ENCODE results near the gene CSRP3.

The CSRP3 gene

DNA sequence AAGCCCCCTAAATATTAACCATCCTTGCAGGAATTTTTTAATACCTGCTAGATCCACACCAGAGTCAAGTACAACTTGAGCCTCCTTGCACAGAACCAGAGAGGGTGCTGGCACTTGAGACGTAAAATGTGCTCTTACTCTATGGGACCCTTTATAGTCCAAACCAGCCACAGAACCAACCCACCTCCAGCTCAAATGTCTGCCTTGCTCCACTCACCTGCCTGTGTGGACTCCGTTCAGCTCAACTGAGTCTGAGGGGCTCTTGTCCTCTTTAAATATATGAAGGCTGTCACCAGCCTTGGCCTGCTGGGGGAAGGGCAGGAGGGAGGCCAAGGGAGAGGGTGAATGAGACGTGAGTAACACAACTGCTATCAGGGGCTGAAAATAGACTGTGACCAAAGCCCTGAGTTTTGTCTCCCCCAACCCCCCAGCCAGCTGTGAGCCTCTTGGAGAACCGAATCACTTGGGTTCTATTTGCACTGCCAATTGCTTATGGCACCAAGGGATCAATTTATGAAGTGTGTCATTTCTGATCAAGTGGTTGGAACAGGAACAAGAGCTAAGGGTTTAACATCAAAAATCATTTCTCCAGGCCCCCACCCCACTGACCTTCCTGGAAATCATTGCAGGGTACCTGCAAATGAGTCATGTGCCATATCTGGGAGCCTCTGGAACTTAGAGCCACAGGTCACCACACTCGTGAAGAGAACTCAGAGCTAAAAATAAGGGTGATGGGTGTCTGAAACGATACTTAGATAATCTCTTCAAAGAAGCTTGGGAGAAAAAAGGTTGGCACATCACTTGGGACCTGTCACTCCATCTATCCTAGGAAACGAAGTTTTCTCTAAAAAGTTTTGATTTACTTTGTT lies at the start of gene CSRP3:
Gene CSRP3, minus strand, starts transcription at position 247 of the 869 bp plus-strand sequence. CDS start 9,535 bp downstream, outside the sequence.
- DNase-seq (ENCODE audit: low read depth): no peak

DNA sequence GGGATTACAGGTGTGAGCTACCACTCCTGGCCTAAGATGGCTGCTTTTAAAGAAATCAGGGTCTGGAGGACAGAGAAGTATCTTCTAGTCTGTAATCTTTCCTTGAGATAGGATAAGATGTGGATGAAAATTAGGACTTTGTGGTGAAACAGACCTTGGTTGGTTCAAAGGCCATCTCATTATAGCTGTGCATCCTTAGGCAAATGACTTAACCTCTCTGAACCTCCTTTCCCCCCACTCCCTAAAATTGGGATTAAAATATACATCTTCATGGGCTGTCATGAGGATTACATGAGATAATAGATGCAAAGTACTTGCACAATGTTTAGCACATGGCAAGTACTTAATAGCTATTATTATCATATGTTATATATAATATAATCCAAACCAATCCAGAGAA lies 49.8 kb upstream of the CSRP3 start:
- no peak for DNase-seq (ENCODE audit: low read depth)

DNA sequence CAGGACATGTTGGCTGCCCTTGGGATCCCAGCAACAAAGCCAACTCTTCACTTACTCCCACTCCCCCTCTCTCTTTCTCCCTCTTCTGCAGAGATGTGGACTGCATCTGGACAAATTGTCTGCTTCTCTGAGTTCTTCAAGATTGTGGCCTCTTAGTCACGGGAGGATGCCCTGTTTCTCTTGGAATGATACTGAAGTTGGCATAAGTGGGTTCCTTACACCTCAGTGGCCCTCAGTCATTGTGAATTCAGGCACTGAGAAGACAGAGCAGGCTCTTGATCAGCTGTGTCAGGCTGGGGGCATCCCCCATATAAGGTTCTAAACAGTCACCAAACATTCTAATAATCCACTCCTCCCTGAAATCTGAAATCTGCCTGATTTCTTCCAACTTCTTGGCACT lies 45.0 kb upstream of the CSRP3 start:
- DNase-seq (ENCODE audit: low read depth): no peak

DNA sequence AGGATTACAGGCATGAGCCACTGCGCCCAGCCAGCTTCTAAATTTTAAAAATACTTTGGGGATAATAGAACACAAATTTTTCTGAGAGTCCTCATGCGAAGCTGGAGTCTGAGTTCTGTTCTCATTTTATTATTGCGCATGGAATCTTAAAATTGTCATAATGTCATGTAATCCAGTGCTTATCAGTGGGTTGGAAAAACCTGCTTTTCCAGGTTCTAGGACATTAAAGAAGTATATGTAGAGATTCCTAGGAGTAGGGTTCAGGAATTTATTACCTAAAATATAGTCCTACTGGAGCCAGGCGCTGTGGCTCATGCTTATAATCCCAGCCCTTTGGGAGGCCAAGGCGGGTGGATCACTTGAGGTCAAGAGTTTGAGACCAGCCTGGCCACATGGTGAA lies 43.6 kb upstream of the CSRP3 start:
- DNase-seq (ENCODE audit: low read depth): no peak

DNA sequence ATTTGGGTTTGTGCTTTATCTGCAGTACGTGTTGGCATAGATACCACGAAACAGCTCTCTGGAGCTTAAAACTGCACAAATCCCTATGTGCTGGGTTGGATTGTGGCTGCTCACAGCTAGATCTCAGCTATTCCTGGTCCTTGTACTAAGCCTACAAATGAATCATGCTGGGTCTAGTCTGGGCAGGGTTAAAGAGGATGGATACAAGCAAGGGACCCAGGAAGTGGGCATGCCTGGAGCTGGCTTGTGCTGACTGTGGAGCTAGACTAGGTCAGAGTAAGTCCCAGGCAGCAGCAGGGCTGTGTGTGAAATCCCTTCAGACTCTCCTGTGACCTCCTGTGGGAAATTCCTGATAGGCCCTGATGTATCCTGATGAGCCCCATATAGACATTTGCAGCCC lies 42.8 kb upstream of the CSRP3 start:
- DNase-seq (ENCODE audit: low read depth): no peak

DNA sequence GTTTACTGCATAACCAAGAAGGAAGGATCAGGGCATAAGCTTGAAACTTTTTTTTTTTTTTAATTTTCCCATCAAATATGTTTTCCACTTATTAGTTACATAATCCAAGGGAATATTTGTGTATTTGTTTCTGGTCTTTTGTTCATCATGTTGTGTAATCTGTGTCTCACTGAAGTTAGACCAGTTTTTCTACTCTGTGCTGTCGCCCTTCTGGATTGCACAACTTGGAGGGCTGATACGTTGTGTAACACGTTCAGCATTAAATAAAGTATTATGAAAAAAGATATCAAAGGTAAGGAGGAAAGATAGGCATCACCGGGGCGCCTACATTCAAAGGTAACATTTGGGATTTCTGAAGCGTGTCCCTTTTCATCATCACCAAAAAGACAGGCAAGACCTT lies 42.3 kb upstream of the CSRP3 start:
- no peak for DNase-seq (ENCODE audit: low read depth)

DNA sequence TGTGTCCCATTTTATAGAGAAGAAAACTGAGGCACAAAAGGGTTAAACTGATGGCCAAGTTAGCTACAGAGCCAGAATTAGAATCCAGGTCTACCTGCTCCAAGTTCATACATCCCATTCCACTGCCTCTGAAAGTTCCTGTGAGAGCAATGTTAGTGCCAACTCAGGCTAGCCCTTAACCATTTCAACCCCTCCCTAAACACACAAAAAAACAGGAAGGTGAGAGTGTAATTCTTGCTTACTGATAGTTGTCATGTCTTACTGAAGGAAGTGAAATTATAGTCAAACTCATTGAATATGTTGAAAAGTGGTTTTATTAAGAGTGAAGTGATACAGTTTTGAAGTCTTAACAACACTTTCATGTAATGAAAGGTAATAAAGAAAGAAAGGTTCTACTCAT lies 41.8 kb upstream of the CSRP3 start:
- DNase-seq (ENCODE audit: low read depth): no peak

DNA sequence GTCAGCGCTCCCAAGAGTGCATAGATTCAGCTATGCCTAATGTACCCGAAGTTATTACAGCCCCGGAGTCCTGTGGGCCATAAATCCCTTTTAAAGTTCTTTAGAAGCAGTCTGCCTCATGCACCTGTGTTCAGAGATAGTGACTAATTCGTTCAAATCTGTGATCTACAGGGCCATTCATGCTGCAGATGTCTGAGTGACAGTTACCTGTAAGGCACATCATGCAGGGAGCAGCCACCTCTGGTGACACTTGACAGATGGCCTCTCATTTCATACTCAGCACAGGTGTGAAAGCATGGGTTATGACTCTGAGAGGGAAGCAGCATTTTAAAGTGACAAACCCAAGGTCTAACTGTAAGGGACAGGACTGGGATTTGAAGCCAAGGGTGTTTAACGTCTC lies 41.4 kb upstream of the CSRP3 start:
- no peak for DNase-seq (ENCODE audit: low read depth)

DNA sequence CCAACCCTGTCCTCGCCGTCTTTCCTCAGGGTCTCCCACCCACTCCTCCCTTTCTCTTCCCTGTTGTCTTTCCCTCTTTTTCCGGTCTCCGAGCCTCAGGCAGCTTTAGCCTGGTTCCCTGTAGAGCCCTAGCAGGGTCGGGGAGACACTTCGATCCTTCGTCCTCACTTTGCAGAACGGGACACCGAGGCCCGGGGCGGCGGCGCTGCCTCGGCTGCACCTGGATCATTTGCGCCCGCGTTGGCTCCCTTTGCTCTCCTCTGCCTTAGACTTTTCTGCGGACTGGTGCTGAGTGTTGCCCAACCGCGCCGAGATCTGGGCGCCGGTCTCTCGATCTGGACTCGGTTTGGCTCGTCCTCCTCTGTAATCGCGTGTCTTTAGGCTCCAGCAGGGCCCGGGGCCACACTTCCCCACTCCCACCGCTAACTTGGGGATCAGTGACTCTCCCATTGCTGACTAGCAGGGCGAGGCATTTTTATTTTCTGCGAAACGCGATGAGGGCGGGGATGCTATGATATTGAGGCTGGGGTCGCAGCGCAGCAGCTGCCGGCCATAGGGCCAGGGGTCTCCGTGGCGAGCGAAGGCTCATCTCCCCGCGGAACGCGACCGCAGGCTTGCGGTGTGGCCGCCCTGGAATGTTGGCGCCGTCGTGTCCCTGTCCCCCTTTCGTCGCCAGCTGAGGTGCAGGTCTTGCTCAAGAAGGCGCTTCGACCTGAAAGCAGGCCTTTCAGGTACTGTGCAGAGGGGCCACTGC lies 40.6 kb upstream of the CSRP3 start:
- no peak for DNase-seq (ENCODE audit: low read depth)

DNA sequence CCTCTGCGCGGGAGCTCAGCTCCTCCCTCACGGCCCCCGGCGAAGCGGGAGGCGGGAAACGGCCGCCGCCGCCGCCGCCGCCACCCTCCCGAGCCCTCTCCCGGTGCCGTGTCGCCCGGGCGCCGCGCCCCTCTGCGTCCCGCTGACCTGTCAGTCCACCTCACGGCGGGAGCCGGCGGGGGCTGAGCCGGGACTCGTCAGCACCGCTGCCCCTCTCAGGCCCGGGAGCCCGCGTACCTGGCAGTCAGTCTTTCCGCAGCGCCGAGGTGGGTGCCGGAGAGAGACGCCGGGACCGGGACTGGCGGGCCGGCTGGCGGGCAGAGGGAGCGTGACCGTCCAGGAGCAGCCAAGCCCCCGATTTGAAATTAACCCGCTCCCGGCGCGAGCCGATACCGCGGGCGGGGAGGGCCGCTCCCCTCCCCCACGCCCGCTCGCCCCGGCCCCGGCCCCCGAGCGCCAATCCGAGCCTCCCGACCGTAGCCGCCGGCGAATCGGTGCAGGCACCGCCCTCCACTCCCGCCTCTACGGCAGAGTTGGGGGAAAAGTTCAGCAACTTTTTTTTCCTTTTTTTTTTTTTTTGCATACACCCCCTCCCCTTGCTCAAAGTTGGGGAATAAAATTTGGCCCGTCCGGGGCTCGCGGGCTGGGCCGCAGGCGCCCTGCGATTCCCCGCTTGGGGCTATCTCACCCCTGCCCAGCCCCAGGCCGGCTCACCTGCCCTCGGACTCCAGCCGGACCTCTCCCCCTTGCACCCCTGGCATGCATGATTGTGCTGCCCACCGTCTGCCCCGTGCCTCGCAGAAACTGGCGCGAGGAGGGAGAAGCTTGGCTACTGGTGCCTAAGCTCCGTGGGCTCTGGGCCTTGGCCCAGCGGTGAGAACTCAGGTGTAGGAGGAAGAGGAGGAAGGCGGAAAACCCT lies 39.7 kb upstream of the CSRP3 start:
- no peak for DNase-seq (ENCODE audit: low read depth)

DNA sequence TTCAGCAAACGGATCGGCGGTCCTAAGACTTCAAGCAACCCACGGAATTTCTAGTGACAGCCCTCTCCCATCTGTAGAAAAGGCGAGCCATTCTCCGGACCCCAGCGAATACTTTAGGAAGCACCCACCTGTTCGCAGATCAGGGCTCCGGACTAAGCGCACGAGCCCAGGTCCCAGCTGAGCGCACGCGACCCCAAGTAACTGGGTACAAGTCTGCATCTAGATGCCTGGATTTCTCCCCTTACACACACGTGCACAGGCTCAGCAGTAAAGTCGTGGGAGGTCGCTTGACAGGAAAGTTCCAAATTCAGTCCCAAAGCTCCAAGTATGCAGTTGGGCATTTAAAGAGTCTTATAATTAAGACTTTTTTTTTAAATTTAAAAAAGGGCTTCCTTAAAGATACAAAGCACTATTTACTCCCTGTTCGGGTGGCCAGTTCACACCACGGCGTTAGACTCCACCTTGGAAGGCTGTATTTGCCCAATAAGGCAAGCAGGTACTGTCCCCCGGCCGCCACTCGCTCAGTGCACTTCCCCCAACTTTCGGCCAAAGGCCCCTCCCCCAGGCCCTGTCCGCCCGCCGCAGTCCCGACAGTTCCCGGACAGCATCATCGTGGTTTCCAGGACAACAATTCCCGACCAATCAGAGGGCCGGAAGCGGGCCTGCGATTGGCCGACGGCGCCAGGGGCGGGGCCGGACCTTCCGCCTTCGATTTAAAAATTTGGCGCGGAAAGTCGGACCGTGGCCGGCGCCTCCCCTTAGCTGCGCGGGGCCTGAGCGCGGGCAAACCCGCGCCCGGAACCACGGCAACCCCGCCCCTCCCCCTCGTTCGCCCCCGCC lies 38.9 kb upstream of the CSRP3 start, which contains the start of gene E2F8:
Gene E2F8, minus strand, starts transcription at position 526 of the 840 bp plus-strand sequence. CDS start 824 bp downstream, outside the sequence.
- peak; percentile 90 for DNase-seq (ENCODE audit: low read depth)

DNA sequence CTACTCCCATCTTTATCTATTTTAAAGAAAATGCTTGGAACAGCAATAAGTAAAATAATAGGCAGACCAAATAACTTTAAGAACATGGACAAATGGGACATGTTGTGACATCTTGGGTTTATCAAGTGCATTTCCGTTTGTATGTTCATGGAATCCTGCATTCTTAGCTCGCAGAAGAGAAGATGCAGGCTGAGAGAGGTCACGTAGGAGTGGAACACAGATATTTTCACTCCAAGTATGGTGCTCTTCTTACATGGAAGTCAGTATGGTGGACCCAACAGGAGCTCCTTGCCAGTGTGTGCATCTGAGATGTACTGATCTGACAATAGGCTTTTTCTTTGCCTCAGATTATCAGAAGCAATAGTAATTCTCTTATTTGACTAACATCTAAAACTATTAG lies 37.3 kb upstream of the CSRP3 start:
- DNase-seq (ENCODE audit: low read depth): no peak

DNA sequence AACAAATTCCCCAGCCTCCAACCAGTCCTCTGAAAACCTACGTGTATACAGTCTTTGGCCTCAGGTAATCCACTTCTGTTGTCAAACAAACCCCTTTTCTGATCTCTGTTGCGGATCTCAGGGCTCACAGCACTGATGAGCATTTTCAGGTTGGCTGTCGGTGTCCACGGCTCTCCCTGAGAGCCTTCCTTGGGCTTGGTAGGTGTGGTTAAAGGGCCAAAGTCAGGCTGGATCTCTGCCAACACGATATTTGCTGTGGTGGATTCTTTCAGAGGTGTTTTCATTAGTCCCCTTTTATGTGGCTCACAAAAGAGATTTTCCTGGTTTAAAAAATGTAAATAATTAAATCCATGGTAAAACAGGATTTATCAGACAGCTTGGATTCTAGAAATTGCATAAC lies 36.0 kb upstream of the CSRP3 start:
- no peak for DNase-seq (ENCODE audit: low read depth)

DNA sequence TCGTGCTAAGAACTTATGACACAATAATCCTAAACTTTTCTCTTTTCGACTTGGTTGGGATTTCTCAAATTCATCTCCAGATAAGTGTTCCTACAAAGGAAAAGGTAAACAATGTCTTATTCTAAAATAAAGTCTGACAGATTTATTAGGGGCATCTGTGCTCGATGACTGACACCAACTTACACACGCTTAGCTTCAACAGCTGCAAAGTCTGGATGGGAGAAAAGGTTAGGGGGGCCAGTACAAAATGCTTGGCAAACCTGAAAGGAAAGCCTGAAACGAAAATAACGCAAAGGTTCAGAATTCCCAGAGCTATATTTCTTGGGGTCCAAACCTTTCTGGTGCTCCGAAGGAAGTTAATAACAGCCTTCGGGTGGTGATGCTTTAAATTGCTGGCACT lies 35.6 kb upstream of the CSRP3 start:
- DNase-seq (ENCODE audit: low read depth): no peak

DNA sequence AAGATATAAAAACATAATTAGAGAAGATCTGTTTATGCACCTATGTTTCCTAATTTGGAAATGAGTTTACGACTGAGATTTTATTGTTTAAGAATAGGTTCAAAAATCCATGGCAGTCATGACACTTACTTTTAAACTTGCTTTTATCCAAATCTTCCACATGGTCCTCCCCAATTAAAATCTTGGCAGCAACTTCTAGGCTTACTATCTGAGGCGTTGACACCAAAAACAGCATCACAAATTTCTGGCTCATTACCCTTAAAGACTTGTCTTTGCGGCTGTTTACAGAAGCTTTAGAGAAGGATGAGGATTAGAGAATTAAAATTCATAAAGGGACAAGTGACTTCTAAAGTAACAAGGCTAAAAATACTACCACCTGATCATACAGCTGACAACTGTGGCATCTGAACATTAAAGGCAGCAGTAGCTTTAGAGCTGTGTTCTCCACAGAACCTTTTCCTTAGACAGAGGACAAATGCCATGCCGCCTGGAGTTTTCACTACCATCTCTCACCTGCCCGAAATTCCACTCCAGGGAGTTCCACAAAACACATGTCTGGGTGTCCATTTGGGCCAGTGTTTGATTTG lies 32.5 kb upstream of the CSRP3 start:
- no peak for DNase-seq (ENCODE audit: low read depth)

DNA sequence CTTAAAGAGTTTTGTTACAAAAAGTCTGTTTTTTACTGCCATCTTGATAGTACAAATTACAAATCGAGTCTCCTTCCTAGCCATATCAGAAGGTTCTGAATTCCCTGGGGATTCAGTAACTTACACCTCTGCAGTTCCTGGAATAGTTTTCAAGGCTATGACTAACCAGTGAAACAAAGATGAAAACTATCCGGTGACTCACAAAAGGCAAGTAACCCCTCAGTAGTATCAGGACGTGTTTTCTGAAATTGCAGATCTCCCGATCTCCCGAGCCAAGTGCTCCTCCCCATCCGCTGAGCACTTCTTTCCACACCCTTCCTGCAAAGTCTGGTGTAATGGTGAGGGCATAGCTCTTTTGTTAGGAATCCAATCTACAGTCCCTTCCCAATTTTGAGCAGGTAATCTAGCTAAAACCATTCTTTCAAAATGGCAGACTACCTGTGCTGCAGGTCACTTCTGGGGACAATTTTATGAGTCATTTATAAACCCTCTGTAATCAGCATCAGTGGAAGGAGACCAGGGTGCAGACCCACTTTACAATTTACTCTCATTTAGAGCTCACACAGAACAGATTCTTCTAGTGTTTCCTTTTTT lies 31.2 kb upstream of the CSRP3 start:
- peak; percentile 38 for DNase-seq (ENCODE audit: low read depth)

DNA sequence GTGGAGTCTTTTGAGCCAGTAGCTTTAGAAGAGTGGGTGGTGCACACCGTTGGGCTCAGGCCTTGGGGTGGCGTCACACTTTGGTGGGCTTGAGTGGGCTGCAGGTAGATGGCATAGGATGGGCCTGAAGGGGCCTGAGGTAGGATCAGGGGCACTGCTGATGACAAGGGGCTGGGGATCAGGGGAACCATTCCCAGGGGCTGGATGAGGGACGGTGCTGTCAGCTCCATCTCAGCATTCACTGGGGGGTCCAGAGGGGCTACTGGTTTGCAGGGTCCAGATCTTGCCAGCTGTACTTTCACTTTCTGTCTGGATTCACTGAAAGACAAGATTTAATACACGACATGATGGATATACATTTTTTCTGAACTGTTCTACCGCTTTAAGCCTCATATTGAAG lies 27.9 kb upstream of the CSRP3 start:
- no peak for DNase-seq (ENCODE audit: low read depth)

DNA sequence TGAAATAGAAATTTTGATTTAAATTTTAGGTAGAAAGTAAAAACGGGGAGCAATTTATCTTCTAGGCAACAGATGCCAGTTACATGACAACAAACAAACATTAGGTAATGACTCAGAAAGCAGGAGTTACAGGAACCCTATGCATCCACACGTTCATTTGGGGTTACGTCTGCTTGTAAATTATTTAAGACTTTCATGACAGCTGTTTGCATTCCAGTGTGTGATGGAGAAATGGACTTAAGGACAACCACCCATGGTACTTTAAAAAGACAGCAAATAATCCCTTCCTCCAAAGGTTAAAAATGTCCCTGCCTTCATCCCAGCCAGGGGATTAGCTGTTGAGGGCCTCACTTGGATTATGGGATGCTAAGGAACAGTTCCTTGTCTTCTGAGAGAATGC lies 27.2 kb upstream of the CSRP3 start:
- DNase-seq (ENCODE audit: low read depth): no peak

DNA sequence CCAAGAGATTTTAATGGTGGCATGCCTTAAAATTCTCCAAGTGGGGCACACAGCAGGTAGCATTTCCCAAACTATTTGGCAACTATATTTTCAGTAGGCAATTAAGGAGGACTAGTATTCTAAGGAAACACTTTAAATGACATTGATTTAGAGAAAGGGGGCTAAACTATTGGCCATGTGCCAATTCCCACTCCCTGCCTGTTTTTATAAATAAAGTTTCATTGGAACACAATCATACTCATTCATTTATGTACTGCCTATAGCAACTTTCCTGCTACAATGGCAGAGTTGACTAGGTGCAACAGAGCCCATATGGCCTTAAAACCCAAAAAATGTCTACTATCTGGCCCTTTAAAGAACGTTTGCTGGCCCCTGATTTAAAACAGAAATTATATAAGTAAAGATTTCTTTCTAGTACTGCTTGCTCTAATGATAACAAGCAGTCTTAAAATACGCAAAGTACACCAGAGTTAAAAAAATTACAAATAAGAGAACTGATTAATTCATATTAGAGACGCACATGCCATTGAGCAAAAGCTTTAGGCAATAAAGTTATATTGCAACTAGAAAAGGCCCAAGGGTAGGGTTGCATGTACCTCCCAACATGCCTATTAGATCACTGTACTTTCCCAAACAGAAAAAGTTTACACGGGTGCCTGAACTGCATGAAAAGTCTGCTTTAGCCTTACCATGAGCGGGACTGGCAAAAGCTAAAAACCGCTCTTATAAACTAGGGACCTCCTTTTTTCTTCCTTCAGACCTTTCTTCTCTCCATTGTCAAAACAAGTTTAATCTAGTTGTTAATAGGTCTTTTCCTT lies 24.8 kb upstream of the CSRP3 start:
- no peak for DNase-seq (ENCODE audit: low read depth)

DNA sequence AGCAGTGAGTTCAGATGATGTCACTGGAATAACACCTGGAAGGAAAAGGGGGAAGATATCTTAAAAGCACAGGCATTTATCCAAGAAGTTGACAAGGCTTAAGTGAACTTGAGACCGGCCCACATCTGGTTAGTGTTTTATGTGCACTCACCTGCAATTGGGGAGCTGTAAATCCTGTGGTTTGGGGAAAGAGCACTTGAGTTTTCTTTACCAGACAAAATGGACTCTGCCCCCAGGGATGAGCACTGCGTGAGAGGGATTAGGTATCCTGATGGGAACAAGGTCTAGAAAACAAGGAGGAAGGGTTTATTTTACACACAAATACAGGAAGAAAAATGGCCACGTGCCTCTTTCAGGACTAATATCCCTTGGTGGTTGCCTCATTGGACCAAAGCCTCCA lies 23.8 kb upstream of the CSRP3 start:
- DNase-seq (ENCODE audit: low read depth): no peak

Measured in fibroblast of the conjunctiva (primary cell).